LNCaP clone FGC (cell line): Measurements from ENCODE around the gene AP3S2.
"Not testable (repeated sequence)": the region's sequence is repeated elsewhere in the genome, so short reads cannot be mapped to it uniquely, and the experiment has no call there.

ENCODE experiments used
- DNase-seq: peaks from one replicate; pipeline ENCODE4 v3.0.0-alpha.2; 2011; ENCODE audit warnings: low read depth
- H3K4me3 ChIP-seq: 2 replicates; pipeline ENCODE4 v1.5.1; 2011; ENCODE audit warnings: mild to moderate bottlenecking, low read depth, low read length, control low read depth
- TF ChIP-seq, protein P1 (sequence below): IDR thresholded peaks from 2 replicates; pipeline ENCODE4 v1.5.1; 2012; ENCODE audit warnings: mild to moderate bottlenecking; ENCODE audit not compliant: control insufficient read depth, insufficient read depth; ENCODE audit errors: extremely low read depth

AP3S2 gene

GRCh38 chr15:89893696-89894447 lies at the start of gene AP3S2:
Gene AP3S2, minus strand, starts transcription at chr15:89893994. Its CDS starts 45 bp downstream, at chr15:89893949.
- peak; percentile 92 for DNase-seq
- TF ChIP-seq, protein P1, sequence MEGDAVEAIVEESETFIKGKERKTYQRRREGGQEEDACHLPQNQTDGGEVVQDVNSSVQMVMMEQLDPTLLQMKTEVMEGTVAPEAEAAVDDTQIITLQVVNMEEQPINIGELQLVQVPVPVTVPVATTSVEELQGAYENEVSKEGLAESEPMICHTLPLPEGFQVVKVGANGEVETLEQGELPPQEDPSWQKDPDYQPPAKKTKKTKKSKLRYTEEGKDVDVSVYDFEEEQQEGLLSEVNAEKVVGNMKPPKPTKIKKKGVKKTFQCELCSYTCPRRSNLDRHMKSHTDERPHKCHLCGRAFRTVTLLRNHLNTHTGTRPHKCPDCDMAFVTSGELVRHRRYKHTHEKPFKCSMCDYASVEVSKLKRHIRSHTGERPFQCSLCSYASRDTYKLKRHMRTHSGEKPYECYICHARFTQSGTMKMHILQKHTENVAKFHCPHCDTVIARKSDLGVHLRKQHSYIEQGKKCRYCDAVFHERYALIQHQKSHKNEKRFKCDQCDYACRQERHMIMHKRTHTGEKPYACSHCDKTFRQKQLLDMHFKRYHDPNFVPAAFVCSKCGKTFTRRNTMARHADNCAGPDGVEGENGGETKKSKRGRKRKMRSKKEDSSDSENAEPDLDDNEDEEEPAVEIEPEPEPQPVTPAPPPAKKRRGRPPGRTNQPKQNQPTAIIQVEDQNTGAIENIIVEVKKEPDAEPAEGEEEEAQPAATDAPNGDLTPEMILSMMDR = no peak
- H3K4me3 ChIP-seq = peak within 1 kb of the TSS; percentile 100

DNA sequence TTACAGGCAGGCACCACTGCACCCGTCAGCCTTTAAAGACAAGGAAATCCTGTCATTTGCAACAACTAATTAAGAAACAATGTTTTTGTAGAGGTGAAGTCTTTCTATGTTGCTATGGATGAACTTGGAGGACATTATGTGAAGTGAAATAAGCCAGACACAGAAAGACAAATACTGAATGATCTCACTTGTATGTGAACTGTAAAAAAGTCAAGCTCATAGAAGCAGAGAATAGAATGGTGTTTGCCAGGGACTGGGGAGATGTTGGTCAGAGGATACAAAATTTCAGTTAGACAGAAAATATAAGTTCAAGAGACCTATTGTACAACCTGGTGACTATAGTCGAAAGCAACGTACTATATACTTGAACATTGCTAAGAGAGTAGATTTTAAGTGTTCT lies 46.1 kb upstream of the AP3S2 start:
- TF ChIP-seq, protein P1 = no peak
- no peak for DNase-seq
- H3K4me3 ChIP-seq = no peak overlapping the region

GRCh38 chr15:89939377-89939776 lies 45.6 kb upstream of the AP3S2 start:
- H3K4me3 ChIP-seq, DNase-seq: not testable (repeated sequence)

GRCh38 chr15:89937365-89938350 lies 43.9 kb upstream of the AP3S2 start:
- H3K4me3 ChIP-seq = no peak overlapping the region
- DNase-seq = no peak
- TF ChIP-seq, protein P1 = no peak

- TF ChIP-seq, protein P1 = no peak
- DNase-seq = no peak
- H3K4me3 ChIP-seq = no peak overlapping the region
Observed at GRCh38 chr15:89936786-89937265, 43.0 kb upstream of the AP3S2 start.

GRCh38 chr15:89936051-89936785 lies 42.4 kb upstream of the AP3S2 start:
- no peak overlapping the region for H3K4me3 ChIP-seq
- no peak for DNase-seq
- TF ChIP-seq, protein P1 = no peak
